Duodenal mucosa (tissue), 2 donors: ENCODE data around the gene PCNT.

Experiments used
- H3K27ac ChIP-seq: one replicate; pipeline ENCODE4 v1.7.0; 2013; ENCODE audit warnings: low read depth, low read length
- H3K27me3 ChIP-seq, 2 donors: one replicate each; pipeline ENCODE4 v1.7.0; 2013; ENCODE audit warnings: low read length in 2 of 2, control low read depth in 1 of 2; ENCODE audit not compliant: insufficient read depth in 2 of 2, control insufficient read depth in 1 of 2
- H3K36me3 ChIP-seq, 2 donors: one replicate each; pipeline ENCODE4 v1.7.0; 2013; ENCODE audit warnings: low read length in 2 of 2, control low read depth in 1 of 2; ENCODE audit not compliant: insufficient read depth in 2 of 2, control insufficient read depth in 1 of 2
- H3K4me1 ChIP-seq, 2 donors: one replicate each; pipeline ENCODE4 v1.7.0; 2013; ENCODE audit warnings: low read length in 2 of 2, control low read depth in 1 of 2; ENCODE audit not compliant: insufficient read depth in 2 of 2, control insufficient read depth in 1 of 2
- H3K4me3 ChIP-seq, 2 donors: one replicate each; pipeline ENCODE4 v1.7.0; 2013; ENCODE audit warnings: low read length in 2 of 2, low read depth in 1 of 2
- H3K9ac ChIP-seq, 2 donors: one replicate each; pipeline ENCODE4 v1.7.0; 2013; ENCODE audit warnings: low read length in 2 of 2, low read depth in 1 of 2
- H3K9me3 ChIP-seq, 2 donors: one replicate each; pipeline ENCODE4 v1.7.0; 2013; ENCODE audit warnings: low read length in 2 of 2, control low read depth in 1 of 2; ENCODE audit not compliant: control insufficient read depth in 1 of 2

Gene PCNT

DNA sequence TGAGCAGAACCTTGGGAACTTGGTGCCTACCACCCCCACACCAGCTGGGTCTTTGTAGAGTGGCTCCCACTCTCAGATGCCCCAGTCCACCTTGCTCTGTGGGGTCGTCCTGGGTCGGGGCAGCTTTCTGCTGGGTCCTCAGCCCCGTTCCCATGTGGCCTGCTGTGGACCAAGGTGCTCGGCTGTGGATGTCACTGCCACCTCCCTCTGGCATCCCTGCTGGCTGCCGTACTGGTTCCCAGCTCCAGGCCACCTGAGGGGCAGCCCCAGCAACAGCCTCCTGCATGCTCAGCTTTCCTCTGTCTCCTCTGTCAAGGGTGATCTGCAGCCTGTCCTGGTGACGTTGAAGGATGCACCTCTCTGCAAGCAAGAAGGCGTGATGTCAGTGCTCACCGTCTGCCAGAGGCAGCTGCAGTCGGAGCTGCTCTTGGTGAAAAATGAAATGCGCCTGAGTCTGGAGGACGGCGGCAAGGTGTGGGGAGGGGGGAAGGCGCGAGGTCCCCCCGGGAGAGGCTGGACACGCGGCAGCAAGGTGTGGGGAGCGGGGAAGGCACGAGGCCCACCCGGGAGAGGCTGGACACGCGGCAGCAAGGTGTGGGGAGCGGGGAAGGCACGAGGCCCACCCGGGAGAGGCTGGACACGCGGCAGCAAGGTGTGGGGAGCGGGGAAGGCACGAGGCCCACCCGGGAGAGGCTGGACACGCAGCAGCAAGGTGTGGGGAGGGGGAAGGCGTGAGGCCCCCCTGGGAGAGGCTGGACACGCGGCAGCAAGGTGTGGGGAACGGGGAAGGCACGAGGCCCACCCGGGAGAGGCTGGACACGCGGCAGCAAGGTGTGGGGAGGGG, 88.8 kb downstream of the PCNT start:
- peaks cover 11 to 46% of the 10 kb centered on the region in 2 donors for H3K36me3 ChIP-seq
- H3K27ac ChIP-seq = no peak overlapping the region
- H3K4me1 ChIP-seq = no peaks in the 10 kb centered on the region
- no peaks in the 10 kb centered on the region for H3K9me3 ChIP-seq
- no peak overlapping the region for H3K4me3 ChIP-seq
- H3K9ac ChIP-seq = no peak overlapping the region
- H3K27me3 ChIP-seq = no peaks in the 10 kb centered on the region

DNA sequence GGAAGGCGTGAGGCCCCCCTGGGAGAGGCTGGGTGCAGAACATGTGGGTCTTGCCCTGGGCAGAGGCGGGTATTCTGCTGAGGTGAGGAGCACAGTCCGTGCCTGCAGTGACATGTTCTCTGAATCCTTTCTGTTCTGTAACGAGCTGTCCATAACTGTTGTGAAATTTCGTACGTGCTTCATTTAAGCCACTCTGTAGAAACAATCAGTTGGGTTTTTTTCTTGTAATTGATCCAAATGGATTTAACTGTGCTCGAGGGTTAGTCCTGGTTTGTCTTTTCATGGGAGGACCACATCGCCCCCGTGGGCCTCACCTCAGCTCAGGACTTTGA, 89.4 kb downstream of the PCNT start:
- Histone ChIP-seq H3K9me3 (no peaks in the 10 kb centered on the region), H3K4me3 (no peak overlapping the region), H3K36me3 (peaks cover 11 to 42% of the 10 kb centered on the region in 2 donors), H3K27ac (no peak overlapping the region), H3K9ac (no peak overlapping the region), H3K27me3 (no peaks in the 10 kb centered on the region), H3K4me1 (no peaks in the 10 kb centered on the region)

- Histone ChIP-seq H3K27me3 (no peaks in the 10 kb centered on the region), H3K36me3 (peaks cover 11 to 53% of the 10 kb centered on the region in 2 donors), H3K27ac (no peak overlapping the region), H3K4me3 (no peak overlapping the region), H3K9ac (no peak overlapping the region), H3K9me3 (no peaks in the 10 kb centered on the region), H3K4me1 (no peaks in the 10 kb centered on the region)
These were observed 91.0 kb downstream of the PCNT start for GRCh38 chr21:46414965-46415275.

GRCh38 chr21:46416551-46416950, 92.6 kb downstream of the PCNT start:
- Histone ChIP-seq H3K27me3 (no peaks in the 10 kb centered on the region), H3K4me3 (no peak overlapping the region), H3K36me3 (peaks cover 11 to 55% of the 10 kb centered on the region in 2 donors), H3K4me1 (no peaks in the 10 kb centered on the region), H3K9me3 (no peaks in the 10 kb centered on the region), H3K27ac (no peak overlapping the region), H3K9ac (no peak overlapping the region)

DNA sequence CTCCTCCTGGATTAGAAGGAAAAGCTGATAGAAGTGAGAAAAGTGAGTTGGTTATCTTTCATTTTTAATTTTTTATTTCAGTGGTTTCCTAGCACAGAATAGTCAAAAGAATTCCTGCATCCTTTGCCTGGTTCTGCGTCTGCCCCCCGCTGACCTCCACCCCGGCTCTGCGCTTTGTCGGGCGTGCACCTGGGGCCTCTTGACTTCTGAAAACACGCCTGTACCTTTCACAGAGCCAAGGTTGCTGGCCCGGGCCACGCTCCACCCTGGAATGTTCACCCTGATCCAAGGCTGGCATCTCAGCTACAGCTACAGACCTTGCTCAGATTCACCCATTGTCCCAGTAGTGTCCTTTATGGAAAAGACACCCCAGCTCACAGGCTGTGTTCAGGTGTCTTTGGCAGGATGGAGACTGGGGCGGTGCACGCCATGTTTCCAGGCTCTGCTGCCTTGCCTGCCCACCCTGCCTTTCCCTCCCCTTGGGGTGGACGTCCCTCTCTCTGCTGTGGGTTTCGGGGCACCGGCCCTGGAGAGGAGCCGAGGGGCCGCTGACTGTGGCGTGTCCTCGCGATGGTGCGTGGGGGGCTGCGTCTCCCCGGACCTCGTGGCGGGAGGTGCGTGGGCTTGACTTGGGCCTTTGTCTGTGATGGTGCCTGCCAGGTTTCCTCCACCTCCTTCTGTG, 94.5 kb downstream of the PCNT start:
- H3K4me3 ChIP-seq = no peak overlapping the region
- no peaks in the 10 kb centered on the region for H3K27me3 ChIP-seq
- H3K4me1 ChIP-seq = no peaks in the 10 kb centered on the region
- no peaks in the 10 kb centered on the region for H3K9me3 ChIP-seq
- no peak overlapping the region for H3K27ac ChIP-seq
- H3K36me3 ChIP-seq = peaks cover 3 to 51% of the 10 kb centered on the region in 2 donors
- H3K9ac ChIP-seq = no peak overlapping the region

DNA sequence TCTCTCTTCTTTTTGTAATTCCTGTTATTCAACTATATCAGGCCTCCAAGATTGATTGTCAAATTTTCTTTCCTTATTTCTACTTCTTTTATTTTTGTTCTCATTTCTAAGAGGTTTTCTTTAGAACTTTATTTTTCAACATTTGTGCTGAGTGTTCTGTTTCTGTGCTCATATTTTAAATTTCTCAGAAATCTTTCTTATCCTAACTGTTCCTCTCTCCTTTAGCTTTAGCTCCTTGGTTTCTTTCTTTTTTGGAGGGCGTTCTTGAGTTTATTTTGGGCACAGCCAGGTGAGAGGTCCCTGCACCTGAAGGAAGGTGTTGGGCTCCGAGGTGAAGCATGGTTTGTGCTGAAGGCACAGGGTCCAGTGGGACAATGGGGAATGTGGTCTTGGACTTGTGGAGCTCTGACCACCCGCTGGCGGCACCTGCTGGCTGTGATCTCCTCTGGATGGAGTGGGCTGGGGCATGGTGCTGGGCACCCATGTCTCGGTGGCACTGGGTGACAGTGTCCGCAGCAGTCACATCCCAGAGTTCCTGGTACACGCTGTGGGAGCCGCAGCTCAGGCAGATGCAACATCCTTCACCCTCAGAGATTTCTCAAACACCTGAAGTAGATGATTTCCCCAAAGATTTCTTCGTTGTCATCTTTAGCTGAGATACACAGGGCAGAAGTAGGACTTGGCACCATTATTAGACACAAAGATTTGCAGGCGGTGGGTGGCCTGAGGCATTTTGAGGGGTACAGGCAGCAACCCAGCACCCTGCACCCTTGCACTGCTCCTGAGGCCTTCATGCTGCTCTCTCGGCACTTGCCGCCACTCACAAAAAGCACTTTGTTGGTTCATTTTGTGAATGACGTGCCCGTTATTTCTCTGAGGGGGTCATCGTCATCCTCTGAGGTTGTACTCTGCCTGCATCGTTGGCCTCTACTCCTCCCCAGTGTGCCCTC, 96.6 kb downstream of the PCNT start:
- H3K9ac ChIP-seq = no peak overlapping the region
- H3K4me3 ChIP-seq = no peak overlapping the region
- no peak overlapping the region for H3K27ac ChIP-seq
- H3K36me3 ChIP-seq = peaks cover 3 to 47% of the 10 kb centered on the region in 2 donors
- H3K9me3 ChIP-seq = no peaks in the 10 kb centered on the region
- no peaks in the 10 kb centered on the region for H3K4me1 ChIP-seq
- H3K27me3 ChIP-seq = no peaks in the 10 kb centered on the region

DNA sequence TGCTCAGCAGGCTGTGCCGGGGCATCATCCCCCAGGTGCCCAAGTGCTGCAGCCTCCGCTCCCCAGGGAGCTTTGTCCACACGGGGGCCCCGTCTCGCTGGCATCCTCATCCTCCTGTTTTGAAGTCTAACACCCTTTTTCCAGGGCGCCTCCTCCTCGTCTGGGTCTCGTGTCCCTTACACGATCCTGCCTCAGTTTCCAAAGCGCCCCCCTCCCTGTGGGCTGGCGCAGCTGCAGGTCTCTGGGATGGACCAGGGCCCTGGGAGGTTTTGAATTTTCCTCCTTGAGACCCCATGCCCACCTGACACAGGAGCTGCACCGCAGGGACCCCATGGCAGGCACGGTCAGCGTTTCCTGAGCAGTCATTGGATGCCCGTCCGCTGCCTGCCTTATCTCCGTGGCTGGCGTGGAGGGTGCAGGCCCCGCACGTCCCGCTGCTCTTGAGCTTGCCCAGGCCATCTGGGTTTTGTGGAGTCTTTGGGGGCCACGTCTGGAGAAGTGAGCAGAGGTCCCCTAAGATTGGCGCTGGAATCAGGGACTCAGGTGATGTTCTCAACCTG, 97.3 kb downstream of the PCNT start:
- Histone ChIP-seq H3K9ac (no peak overlapping the region), H3K4me1 (no peaks in the 10 kb centered on the region), H3K36me3 (peaks cover 3 to 42% of the 10 kb centered on the region in 2 donors), H3K27ac (no peak overlapping the region), H3K4me3 (no peak overlapping the region), H3K9me3 (no peaks in the 10 kb centered on the region), H3K27me3 (no peaks in the 10 kb centered on the region)

DNA sequence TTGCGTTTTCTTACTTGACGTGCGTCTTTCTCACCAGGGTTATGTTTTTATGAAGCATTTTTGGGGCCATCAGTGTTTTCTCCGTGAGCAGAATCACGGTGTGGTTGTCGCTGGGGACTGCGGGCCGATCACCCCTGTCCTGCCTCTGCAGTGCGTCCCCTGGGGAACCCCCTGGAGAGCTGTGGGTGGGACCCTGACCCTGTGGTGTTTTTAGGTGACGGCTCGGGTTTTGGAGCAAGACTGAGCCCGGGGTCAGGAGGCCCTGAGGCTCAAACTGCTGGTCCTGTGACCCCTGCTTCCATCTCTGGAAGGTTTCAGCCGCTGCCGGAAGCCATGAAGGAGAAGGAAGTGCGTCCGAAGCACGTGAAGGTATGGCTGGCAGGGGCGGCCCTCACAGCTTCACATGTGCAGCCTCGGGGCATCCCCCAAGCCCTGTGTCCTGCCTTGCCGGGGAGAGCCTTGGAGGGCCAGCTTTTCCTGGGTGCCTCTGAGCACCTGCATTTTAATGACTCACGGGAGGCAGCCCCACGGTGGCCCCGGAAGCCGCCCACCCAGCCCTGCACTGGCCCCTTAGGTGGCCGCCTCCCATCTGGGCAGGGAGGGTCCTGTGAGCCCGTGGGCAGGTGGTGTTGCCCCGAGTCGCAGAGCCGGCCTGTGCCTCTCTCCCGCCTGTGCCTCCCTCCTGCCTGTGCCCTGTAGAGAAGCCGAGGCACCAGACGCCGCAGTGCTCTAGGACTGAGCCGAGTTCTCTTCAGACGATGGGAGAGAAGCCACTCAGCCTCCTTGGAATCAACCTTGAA, 98.0 kb downstream of the PCNT start:
- Histone ChIP-seq H3K9me3 (no peaks in the 10 kb centered on the region), H3K36me3 (peaks cover under 1 to 35% of the 10 kb centered on the region in 2 donors), H3K27me3 (no peaks in the 10 kb centered on the region), H3K4me3 (no peak overlapping the region), H3K9ac (no peak overlapping the region), H3K4me1 (no peaks in the 10 kb centered on the region), H3K27ac (no peak overlapping the region)

- Histone ChIP-seq H3K4me1 (no peaks in the 10 kb centered on the region), H3K4me3 (no peak overlapping the region), H3K9me3 (no peaks in the 10 kb centered on the region), H3K36me3 (peaks cover 2 to 40% of the 10 kb centered on the region in 2 donors), H3K27me3 (no peaks in the 10 kb centered on the region), H3K27ac (no peak overlapping the region), H3K9ac (no peak overlapping the region)
These were observed 98.8 kb downstream of the PCNT start for GRCh38 chr21:46422636-46423241.
